Measurements from ENCODE around the gene PLEKHM3. TPM values are rescaled to one million over a fixed set of nuclear protein-coding genes. Genes with fewer than 3 reads are reported as not detected.

Gene PLEKHM3
- total RNA-seq, 2 experiments from 2014 or later = 11.3 to 11.6 TPM

DNA sequence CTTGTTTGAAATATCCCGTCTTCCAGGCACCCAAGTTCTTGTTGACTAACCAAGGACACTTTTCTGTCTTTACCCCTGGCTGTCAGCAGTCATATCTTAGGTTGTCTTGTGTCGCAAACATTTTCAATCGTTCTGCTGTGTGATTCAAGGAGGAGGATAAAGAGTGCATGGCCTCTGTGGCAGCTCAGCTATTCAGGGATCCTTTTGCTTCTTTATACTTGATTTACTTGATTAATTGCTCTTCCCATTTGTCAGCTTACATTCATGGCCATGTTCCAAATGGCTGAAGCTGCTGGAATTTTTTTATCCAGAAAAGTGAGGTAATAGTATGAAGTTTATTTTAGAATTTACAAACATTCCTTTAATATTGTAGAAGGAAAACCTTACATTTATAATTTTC, 158.3 kb downstream of the PLEKHM3 start:
- Mint-ChIP-seq H3K27me3 (no peaks in the 10 kb centered on the region), H3K4me1 (ENCODE audit: low read depth) (no peaks in the 10 kb centered on the region), H3K9me3 (no peaks in the 10 kb centered on the region), H3K27ac (no peak overlapping the region), H3K36me3 (ENCODE audit: low read depth) (peaks cover 5% of the 10 kb centered on the region), H3K4me3 (no peak overlapping the region)
- CTCF ChIA-PET = no interaction called here
- no peak for ATAC-seq (ENCODE audit: poor library complexity)
- Histone ChIP-seq H3K27me3 (ENCODE audit: control insufficient read depth in 1 of 2, insufficient read depth in 2 of 2, low read length in 2 of 2) (no peaks in the 10 kb centered on the region), H3K36me3 (ENCODE audit: insufficient read depth, low read length) (no peaks in the 10 kb centered on the region), H3K9me3 (ENCODE audit: control insufficient read depth in 1 of 2, insufficient read depth in 1 of 2, low read length in 2 of 2) (no peaks in the 10 kb centered on the region), H3K4me1 (ENCODE audit: insufficient read depth, low read length) (no peaks in the 10 kb centered on the region), H3K27ac (ENCODE audit: low read depth in 1 of 2, low read length in 2 of 2) (no peak overlapping the region), H3K4me3 (ENCODE audit: low read length) (no peak overlapping the region)
- TF ChIP-seq, protein P1, sequence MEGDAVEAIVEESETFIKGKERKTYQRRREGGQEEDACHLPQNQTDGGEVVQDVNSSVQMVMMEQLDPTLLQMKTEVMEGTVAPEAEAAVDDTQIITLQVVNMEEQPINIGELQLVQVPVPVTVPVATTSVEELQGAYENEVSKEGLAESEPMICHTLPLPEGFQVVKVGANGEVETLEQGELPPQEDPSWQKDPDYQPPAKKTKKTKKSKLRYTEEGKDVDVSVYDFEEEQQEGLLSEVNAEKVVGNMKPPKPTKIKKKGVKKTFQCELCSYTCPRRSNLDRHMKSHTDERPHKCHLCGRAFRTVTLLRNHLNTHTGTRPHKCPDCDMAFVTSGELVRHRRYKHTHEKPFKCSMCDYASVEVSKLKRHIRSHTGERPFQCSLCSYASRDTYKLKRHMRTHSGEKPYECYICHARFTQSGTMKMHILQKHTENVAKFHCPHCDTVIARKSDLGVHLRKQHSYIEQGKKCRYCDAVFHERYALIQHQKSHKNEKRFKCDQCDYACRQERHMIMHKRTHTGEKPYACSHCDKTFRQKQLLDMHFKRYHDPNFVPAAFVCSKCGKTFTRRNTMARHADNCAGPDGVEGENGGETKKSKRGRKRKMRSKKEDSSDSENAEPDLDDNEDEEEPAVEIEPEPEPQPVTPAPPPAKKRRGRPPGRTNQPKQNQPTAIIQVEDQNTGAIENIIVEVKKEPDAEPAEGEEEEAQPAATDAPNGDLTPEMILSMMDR (IDR thresholded peaks at IDR 0.05) = no peak
- POLR2A ChIA-PET = no interaction called here
- intact Hi-C loops (cut with DNase I, micrococcal nuclease) = no loop called here
- DNase-seq = no peak

DNA sequence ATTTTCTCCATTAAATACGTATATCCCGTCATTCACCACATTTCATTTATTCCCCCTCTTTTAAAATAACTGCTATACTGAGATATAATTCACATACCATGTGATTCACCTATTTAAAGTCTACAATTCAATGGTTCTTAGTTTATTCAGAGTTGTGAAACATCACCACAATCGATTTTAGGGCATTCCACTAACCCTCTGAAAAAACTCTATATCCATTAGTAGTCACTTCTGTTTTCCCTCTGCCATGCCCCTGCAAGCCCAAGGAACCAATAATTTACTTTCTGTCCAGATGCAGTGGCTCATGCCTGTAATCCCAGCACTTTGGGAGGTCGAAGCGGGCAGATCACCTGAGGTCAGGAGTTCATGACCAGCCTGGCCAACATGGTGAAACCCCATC, 160.1 kb downstream of the PLEKHM3 start:
- ATAC-seq (ENCODE audit: poor library complexity) = no peak
- Histone ChIP-seq H3K9me3 (ENCODE audit: control insufficient read depth in 1 of 2, insufficient read depth in 1 of 2, low read length in 2 of 2) (no peaks in the 10 kb centered on the region), H3K36me3 (ENCODE audit: insufficient read depth, low read length) (peaks cover 12% of the 10 kb centered on the region), H3K27me3 (ENCODE audit: control insufficient read depth in 1 of 2, insufficient read depth in 2 of 2, low read length in 2 of 2) (no peaks in the 10 kb centered on the region), H3K27ac (ENCODE audit: low read depth in 1 of 2, low read length in 2 of 2) (no peak overlapping the region), H3K4me1 (ENCODE audit: insufficient read depth, low read length) (no peaks in the 10 kb centered on the region), H3K4me3 (ENCODE audit: low read length) (no peak overlapping the region)
- Mint-ChIP-seq H3K4me1 (ENCODE audit: low read depth) (no peaks in the 10 kb centered on the region), H3K27me3 (no peaks in the 10 kb centered on the region), H3K36me3 (ENCODE audit: low read depth) (peaks cover 22% of the 10 kb centered on the region), H3K9me3 (no peaks in the 10 kb centered on the region), H3K27ac (no peak overlapping the region), H3K4me3 (no peak overlapping the region)
- ChIA-PET POLR2A (no interaction called here), CTCF (no interaction called here)
- intact Hi-C loops (cut with DNase I, micrococcal nuclease) = no loop called here
- TF ChIP-seq, protein P1 (IDR thresholded peaks at IDR 0.05) = no peak
- no peak for DNase-seq

DNA sequence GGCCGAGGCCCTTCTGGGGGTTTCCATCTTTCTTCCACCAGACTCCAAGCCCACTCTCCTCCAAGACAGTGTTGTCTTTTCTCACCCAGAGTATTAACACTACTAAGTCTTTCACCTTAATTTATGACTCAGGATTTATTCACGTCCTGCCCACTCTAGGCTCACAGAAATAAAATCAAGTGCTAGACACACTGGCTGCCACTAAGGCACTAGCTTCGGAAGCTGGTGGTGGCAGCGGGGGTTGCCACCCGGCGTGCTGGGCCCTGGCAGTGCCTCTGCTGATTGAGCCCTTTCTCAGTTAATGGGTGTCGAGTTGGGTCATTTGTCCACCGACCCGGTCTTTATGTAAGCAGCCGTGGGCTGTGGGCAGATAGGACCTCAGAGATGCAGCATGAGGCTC, 162.0 kb downstream of the PLEKHM3 start:
- no peak overlapping the region for H3K4me3 ChIP-seq (ENCODE audit: low read length)
- no peak overlapping the region for H3K27ac Mint-ChIP-seq
- H3K9me3 Mint-ChIP-seq = no peaks in the 10 kb centered on the region
- peaks cover 14% of the 10 kb centered on the region for H3K36me3 ChIP-seq (ENCODE audit: insufficient read depth, low read length)
- no peak overlapping the region for H3K27ac ChIP-seq (ENCODE audit: low read depth in 1 of 2, low read length in 2 of 2)
- DNase-seq = no peak
- POLR2A ChIA-PET = no interaction called here
- no peak overlapping the region for H3K4me3 Mint-ChIP-seq
- H3K4me1 Mint-ChIP-seq (ENCODE audit: low read depth) = no peaks in the 10 kb centered on the region
- ATAC-seq (ENCODE audit: poor library complexity) = no peak
- H3K9me3 ChIP-seq (ENCODE audit: control insufficient read depth in 1 of 2, insufficient read depth in 1 of 2, low read length in 2 of 2) = no peaks in the 10 kb centered on the region
- TF ChIP-seq, protein P1 (IDR thresholded peaks at IDR 0.05) = no peak
- intact Hi-C loops (cut with DNase I, micrococcal nuclease) = no loop called here
- H3K4me1 ChIP-seq (ENCODE audit: insufficient read depth, low read length) = no peaks in the 10 kb centered on the region
- peaks cover 26% of the 10 kb centered on the region for H3K36me3 Mint-ChIP-seq (ENCODE audit: low read depth)
- CTCF ChIA-PET = no interaction called here
- H3K27me3 ChIP-seq (ENCODE audit: control insufficient read depth in 1 of 2, insufficient read depth in 2 of 2, low read length in 2 of 2) = no peaks in the 10 kb centered on the region
- H3K27me3 Mint-ChIP-seq = no peaks in the 10 kb centered on the region

Measured in CD4-positive, alpha-beta T cell (primary cell).